ENCODE data around the gene BCOR. TPM values are rescaled to one million over a fixed set of nuclear protein-coding genes. Genes with fewer than 3 reads are reported as not detected.
A peak's percentile ranks its signal among the peaks of the same experiment; 100 is the strongest.

Gene BCOR
- total RNA-seq = 10 to 100 TPM; 53.5 to 65.5 TPM

- H3K36me3 Mint-ChIP-seq (ENCODE audit: insufficient read depth in 2 of 2) = peaks cover 0 to 9% of the 10 kb centered on the region in 2 donors
- DNase-seq (peak; percentile 78 to 79), ATAC-seq (replicated peaks in 1 of 2) (peak; percentile 50)
- no peaks in the 10 kb centered on the region for H3K9me3 Mint-ChIP-seq
- peaks cover 26% of the 10 kb centered on the region for H3K27me3 Mint-ChIP-seq (ENCODE audit: low read depth)
- peak within 1 kb of the TSS; percentile 84 for H3K27ac Mint-ChIP-seq
- H3K4me1 Mint-ChIP-seq (ENCODE audit: low read depth) = peaks cover 27% of the 10 kb centered on the region
- H3K4me3 Mint-ChIP-seq = peak within 1 kb of the TSS; percentile 92
These were observed at the start of gene BCOR for GRCh38 chrX:40097504-40098263. Gene BCOR (minus strand): TSS chrX:40097958. CDS start chrX:40077929, 20,029 bp downstream.

DNA sequence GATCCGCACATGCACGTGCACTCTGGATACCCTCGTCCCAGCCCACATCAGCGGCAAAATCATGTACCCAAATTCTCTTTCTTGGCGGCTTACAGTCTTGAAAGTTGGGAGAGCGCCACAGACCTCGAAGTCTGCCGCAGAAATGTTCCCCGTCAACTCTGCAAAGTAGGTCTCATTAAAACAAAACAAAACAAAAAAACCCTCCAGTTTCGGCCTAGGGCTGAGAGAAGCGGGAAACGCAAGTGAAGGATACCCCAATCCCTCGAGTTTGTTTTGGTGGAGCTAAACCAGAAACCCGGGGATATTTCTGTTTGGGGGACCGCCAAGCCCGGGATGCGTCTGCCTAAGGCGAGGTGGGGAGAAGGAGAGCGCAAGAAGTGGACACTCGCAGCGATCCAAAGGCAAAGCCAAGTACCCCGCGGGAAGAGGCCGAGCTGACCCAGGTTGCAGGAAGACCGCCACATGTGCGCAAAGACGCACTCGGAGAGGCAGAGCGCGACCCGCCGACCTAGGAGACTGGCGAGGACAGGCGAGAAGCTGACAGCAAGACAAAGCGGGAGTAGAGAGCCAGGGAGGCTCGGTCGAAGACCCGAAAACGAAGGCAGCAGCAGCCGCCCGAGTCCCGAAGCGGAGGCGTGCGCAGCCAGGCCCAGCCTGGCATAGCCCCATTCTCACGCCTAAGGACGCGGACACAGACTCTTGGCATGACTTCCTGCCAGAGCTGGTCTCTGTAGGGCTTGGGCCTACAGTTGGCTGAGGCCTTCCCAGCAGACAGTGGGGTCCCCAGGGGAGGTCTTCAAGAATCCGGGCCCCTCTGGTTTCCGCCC, 49.6 kb upstream of the BCOR start:
- no peak for ATAC-seq (replicated peaks in 1 of 2)
- peak overlapping the region; percentile 62 to 67 for H3K4me3 Mint-ChIP-seq
- DNase-seq = no peak
- H3K36me3 Mint-ChIP-seq (ENCODE audit: insufficient read depth in 2 of 2) = no peaks in the 10 kb centered on the region
- no peak overlapping the region for H3K27ac Mint-ChIP-seq
- H3K4me1 Mint-ChIP-seq (ENCODE audit: low read depth) = peaks cover 25% of the 10 kb centered on the region
- peaks cover 50% of the 10 kb centered on the region for H3K27me3 Mint-ChIP-seq (ENCODE audit: low read depth)
- no peaks in the 10 kb centered on the region for H3K9me3 Mint-ChIP-seq

DNA sequence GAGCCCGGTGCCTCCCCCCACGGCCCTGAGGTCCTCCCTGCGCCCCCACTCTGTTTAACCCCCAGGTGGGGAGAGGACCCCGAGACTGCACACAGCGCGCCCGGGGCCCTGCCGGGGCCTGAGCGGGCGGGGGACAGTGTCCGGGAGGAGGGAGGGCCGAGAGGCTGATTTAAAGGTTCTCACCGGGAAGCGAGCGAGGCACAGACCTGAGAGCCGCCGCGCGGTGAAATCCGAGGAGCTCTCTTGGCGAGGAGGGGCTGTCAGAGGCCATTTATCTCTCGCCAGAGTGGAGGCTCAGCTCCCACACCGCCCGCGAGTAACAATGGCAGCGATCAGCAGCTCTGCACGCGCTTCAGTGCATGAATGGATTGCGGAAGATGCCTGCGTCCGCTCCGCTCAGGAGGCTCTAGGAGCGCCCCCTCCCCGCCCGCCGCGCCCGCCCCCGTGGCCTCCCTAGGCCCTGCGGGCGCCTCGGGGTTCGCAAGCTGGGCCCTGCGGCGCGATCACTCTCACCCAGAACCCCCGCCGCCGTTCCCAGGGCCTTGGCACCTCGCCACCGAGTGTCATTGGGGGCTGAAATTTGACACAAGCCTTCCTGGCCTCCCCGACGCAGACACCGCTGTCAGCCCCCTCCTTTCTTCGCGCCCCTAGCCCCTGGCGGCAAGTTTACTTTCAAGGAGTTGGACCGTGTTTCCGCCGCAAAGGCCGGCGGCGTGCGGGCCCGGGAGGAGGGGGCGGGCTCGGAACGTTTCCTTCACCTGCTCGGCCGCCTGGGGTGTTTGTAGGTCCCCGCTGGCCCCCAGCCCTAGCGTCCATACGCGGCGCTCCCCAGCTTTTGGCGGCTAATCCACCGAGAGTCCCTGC, 48.7 kb upstream of the BCOR start:
- Mint-ChIP-seq H3K4me3 (peak overlapping the region; percentile 62 to 67), H3K9me3 (no peaks in the 10 kb centered on the region), H3K4me1 (ENCODE audit: low read depth) (peaks cover 25% of the 10 kb centered on the region), H3K27ac (no peak overlapping the region), H3K27me3 (ENCODE audit: low read depth) (peaks cover 52% of the 10 kb centered on the region), H3K36me3 (ENCODE audit: insufficient read depth in 2 of 2) (no peaks in the 10 kb centered on the region)
- ATAC-seq (replicated peaks in 1 of 2) = peak; percentile 74 to 85
- no peak for DNase-seq

- H3K9me3 Mint-ChIP-seq = no peaks in the 10 kb centered on the region
- ATAC-seq (replicated peaks in 1 of 2) (peak in 1 of 2 donors; percentile 39), DNase-seq (no peak)
- H3K27ac Mint-ChIP-seq = no peak overlapping the region
- peaks cover 52% of the 10 kb centered on the region for H3K27me3 Mint-ChIP-seq (ENCODE audit: low read depth)
- H3K4me1 Mint-ChIP-seq (ENCODE audit: low read depth) = peaks cover 22% of the 10 kb centered on the region
- H3K4me3 Mint-ChIP-seq = peak overlapping the region in 1 of 2 donors; percentile 62
- no peaks in the 10 kb centered on the region for H3K36me3 Mint-ChIP-seq (ENCODE audit: insufficient read depth in 2 of 2)
These were observed 48.1 kb upstream of the BCOR start for GRCh38 chrX:40145923-40146261.

GRCh38 chrX:40145001-40145922, 47.5 kb upstream of the BCOR start:
- DNase-seq (no peak), ATAC-seq (replicated peaks in 1 of 2) (no peak)
- Mint-ChIP-seq H3K4me3 (peak overlapping the region in 1 of 2 donors; percentile 62), H3K27me3 (ENCODE audit: low read depth) (peaks cover 52% of the 10 kb centered on the region), H3K9me3 (no peaks in the 10 kb centered on the region), H3K27ac (no peak overlapping the region), H3K4me1 (ENCODE audit: low read depth) (peaks cover 16% of the 10 kb centered on the region), H3K36me3 (ENCODE audit: insufficient read depth in 2 of 2) (no peaks in the 10 kb centered on the region)

GRCh38 chrX:40144576-40144975, 46.8 kb upstream of the BCOR start:
- ATAC-seq (replicated peaks in 1 of 2) (no peak), DNase-seq (no peak)
- peaks cover 47% of the 10 kb centered on the region for H3K27me3 Mint-ChIP-seq (ENCODE audit: low read depth)
- H3K4me3 Mint-ChIP-seq = no peak overlapping the region
- no peaks in the 10 kb centered on the region for H3K9me3 Mint-ChIP-seq
- H3K27ac Mint-ChIP-seq = no peak overlapping the region
- peaks cover 13% of the 10 kb centered on the region for H3K4me1 Mint-ChIP-seq (ENCODE audit: low read depth)
- no peaks in the 10 kb centered on the region for H3K36me3 Mint-ChIP-seq (ENCODE audit: insufficient read depth in 2 of 2)

DNA sequence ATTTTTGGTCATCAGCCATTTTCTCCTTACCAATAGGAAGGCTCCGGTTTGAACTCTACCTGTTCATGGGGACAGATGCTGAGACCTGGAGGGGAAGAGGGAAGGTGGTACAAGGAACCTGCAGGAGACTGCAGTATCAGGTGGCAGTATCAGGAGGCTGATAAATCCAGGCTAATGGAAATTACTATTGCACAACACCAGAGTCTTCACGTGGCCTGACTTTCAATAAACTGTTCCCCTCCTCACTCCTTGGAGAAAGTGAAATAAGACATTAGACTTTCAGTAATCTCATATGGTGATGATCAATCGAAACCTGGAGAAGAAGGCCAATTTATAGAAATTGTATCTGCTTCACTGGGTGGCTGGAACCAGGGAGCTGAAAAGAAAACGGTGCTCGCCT, 46.2 kb upstream of the BCOR start:
- peaks cover 8% of the 10 kb centered on the region for H3K4me1 Mint-ChIP-seq (ENCODE audit: low read depth)
- no peak for ATAC-seq (replicated peaks in 1 of 2)
- H3K36me3 Mint-ChIP-seq (ENCODE audit: insufficient read depth in 2 of 2) = no peaks in the 10 kb centered on the region
- no peaks in the 10 kb centered on the region for H3K9me3 Mint-ChIP-seq
- no peak overlapping the region for H3K27ac Mint-ChIP-seq
- peaks cover 41% of the 10 kb centered on the region for H3K27me3 Mint-ChIP-seq (ENCODE audit: low read depth)
- DNase-seq = no peak
- no peak overlapping the region for H3K4me3 Mint-ChIP-seq

DNA sequence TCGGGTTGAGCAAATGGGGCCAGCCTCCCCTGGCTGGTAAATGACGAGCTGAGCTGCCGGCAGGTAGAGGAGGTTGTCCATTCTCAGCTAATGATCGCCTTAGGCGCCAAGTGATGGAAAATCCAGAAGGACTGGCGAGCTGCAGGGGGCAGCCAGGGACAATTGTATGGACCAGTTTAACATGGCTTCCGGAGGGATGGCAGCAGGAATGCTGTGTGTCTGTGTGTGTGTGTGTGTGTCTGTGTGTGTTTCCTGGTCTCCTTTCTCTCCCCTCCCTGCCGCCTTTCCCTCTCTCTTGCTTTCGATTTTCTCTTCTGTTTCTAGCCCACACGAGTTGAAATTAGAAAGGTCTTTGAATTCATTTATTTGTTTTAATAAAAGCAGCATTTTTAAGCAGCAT, 45.2 kb upstream of the BCOR start:
- ATAC-seq (replicated peaks in 1 of 2) (no peak), DNase-seq (no peak)
- Mint-ChIP-seq H3K27me3 (ENCODE audit: low read depth) (peaks cover 32% of the 10 kb centered on the region), H3K4me1 (ENCODE audit: low read depth) (no peaks in the 10 kb centered on the region), H3K4me3 (no peak overlapping the region), H3K9me3 (no peaks in the 10 kb centered on the region), H3K36me3 (ENCODE audit: insufficient read depth in 2 of 2) (no peaks in the 10 kb centered on the region), H3K27ac (no peak overlapping the region)

- Mint-ChIP-seq H3K36me3 (ENCODE audit: insufficient read depth in 2 of 2) (no peaks in the 10 kb centered on the region), H3K4me3 (no peak overlapping the region), H3K4me1 (ENCODE audit: low read depth) (no peaks in the 10 kb centered on the region), H3K9me3 (no peaks in the 10 kb centered on the region), H3K27ac (no peak overlapping the region), H3K27me3 (ENCODE audit: low read depth) (peaks cover 29% of the 10 kb centered on the region)
- DNase-seq (no peak), ATAC-seq (replicated peaks in 1 of 2) (no peak)
These were observed 44.7 kb upstream of the BCOR start for GRCh38 chrX:40142417-40142816.

DNA sequence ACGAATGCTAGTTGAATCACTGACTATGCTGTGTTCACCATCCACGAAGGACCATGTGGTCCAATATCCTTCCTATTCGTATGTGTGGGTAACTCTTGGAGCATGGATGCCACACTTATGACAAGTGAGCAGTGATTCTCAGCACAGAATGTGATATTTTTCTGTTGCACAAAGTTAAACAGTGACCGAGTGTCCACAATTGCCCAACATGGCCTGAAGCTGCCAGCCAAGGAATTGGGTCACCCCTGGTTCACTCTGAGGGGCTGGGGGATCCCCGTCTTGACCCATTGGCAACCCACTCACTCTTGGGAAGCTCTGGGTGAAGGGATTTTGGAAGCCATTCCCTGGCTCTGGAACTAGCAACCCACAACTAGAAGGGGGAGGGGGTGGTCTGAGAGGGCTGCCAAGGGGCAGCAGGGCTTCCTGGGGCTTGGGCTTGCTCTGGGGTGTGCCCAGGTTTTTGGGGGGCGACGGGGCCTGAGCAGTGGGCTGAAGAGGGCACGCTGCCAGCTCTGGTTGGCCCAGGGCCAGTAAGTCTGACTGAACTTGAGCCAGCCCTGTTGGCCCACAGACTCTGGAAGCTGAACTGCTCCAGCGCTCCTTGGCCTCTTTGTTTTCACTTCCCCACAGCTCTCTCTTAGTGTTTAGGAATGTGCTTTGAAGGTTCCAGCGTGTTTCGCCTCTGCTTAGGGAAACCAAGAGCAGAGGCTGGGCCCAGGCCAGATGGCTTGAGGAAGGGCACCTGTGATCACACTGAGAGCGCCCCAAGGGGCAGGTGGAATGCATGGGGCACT, 43.1 kb upstream of the BCOR start:
- Mint-ChIP-seq H3K36me3 (ENCODE audit: insufficient read depth in 2 of 2) (no peaks in the 10 kb centered on the region), H3K9me3 (no peaks in the 10 kb centered on the region), H3K4me1 (ENCODE audit: low read depth) (no peaks in the 10 kb centered on the region), H3K27ac (no peak overlapping the region), H3K4me3 (no peak overlapping the region), H3K27me3 (ENCODE audit: low read depth) (peaks cover 21% of the 10 kb centered on the region)
- ATAC-seq (replicated peaks in 1 of 2) (no peak), DNase-seq (no peak)

DNA sequence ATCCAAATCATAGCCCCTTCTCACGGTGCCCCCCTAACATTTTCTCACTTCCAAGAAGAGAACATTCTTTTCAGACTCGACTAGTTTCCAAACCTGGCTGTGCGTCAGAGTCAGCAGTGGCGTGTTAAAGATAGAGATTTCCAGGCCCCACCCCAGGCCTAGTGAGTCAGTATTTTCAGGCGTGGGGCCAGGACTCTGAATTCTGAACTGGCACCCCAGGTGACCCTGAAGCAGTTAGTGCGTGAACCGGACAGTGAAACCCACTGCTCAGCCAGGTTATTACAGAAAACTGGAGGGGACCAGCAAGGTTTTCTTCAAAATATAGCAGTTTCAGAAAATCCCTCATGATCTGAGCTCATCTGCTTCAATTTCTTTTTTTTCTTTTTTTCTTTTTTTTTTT, 35.0 kb upstream of the BCOR start:
- Mint-ChIP-seq H3K9me3 (no peaks in the 10 kb centered on the region), H3K27me3 (ENCODE audit: low read depth) (no peaks in the 10 kb centered on the region), H3K27ac (no peak overlapping the region), H3K36me3 (ENCODE audit: insufficient read depth in 2 of 2) (no peaks in the 10 kb centered on the region), H3K4me3 (no peak overlapping the region), H3K4me1 (ENCODE audit: low read depth) (no peaks in the 10 kb centered on the region)
- ATAC-seq (replicated peaks in 1 of 2) (peak in 1 of 2 donors; percentile 27), DNase-seq (no peak)
